SU-DHL-6 (cell line): ENCODE results near the gene RCAN1.

Experiments used
- EZH2phosphoT487 ChIP-seq: fragments of 200-600 bp; sonication (generic), shearing (Covaris generic); conservative IDR thresholded peaks from 2 replicates; pipeline ENCODE4 v1.6.1; 2018; ENCODE audit warnings: mild to moderate bottlenecking, antibody characterized with exemption, low read length, moderate library complexity, mixed read lengths
- TF ChIP-seq, protein P1 (sequence below): fragments of 200-600 bp; sonication (generic); IDR thresholded peaks from one replicate; pipeline ENCODE4 v1.5.1; 2017; ENCODE audit warnings: antibody characterized with exemption, mild to moderate bottlenecking, low read length, moderate library complexity; ENCODE audit not compliant: insufficient read depth, poor library complexity, severe bottlenecking

DNA sequence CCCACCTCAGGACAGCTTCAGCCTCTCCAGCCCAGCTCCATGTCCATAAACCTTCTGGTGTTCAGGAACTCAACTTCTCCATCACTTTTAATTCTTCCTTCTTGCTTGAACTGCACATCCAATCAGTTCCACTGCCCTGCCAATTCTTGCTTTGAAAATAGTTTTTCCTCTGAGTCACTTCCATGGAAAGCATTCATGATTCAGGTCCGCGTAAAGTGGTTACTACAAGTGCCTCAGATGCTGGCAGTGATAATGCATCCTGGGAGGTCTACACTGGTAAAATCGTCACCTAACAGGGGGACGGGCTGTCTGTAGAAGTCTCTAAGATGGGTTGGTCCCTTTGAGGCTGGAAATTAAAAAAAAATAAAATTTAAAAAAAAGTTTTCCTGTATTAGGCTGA, 25.9 kb upstream of the RCAN1 start:
- TF ChIP-seq, protein P1, sequence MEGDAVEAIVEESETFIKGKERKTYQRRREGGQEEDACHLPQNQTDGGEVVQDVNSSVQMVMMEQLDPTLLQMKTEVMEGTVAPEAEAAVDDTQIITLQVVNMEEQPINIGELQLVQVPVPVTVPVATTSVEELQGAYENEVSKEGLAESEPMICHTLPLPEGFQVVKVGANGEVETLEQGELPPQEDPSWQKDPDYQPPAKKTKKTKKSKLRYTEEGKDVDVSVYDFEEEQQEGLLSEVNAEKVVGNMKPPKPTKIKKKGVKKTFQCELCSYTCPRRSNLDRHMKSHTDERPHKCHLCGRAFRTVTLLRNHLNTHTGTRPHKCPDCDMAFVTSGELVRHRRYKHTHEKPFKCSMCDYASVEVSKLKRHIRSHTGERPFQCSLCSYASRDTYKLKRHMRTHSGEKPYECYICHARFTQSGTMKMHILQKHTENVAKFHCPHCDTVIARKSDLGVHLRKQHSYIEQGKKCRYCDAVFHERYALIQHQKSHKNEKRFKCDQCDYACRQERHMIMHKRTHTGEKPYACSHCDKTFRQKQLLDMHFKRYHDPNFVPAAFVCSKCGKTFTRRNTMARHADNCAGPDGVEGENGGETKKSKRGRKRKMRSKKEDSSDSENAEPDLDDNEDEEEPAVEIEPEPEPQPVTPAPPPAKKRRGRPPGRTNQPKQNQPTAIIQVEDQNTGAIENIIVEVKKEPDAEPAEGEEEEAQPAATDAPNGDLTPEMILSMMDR = no peak
- no peak for TF ChIP-seq EZH2phosphoT487
